GM12864 (cell line): Measurements from ENCODE around the gene SFR1.

ENCODE experiments used
- DNase-seq: peaks from one replicate; pipeline ENCODE4 v3.0.0-alpha.2; 2011; ENCODE audit warnings: low read depth
- H3K4me3 ChIP-seq: 2 replicates; pipeline ENCODE4 v1.5.1; 2011; ENCODE audit warnings: mild to moderate bottlenecking, low read depth, low read length, control low read depth
- CTCF ChIP-seq: IDR thresholded peaks from 2 replicates; pipeline ENCODE4 v1.5.1; 2011; ENCODE audit warnings: low read depth, mild to moderate bottlenecking, moderate library complexity, low read length, control low read depth, inconsistent platforms; ENCODE audit errors: missing control alignments

The SFR1 gene

GRCh38 chr10:104120903-104121484, 977 bp upstream of the SFR1 start:
- no peak for TF ChIP-seq CTCF
- H3K4me3 ChIP-seq, result peak overlapping the region; percentile 58
- DNase-seq, result peak; percentile 81

- no peak for TF ChIP-seq CTCF
- peak; percentile 8 for DNase-seq
- H3K4me3 ChIP-seq, result peak overlapping the region; percentile 85
These were observed 495 bp downstream of the SFR1 start for GRCh38 chr10:104122225-104123107.

- peak; percentile 21 for TF ChIP-seq CTCF
- H3K4me3 ChIP-seq, result no peak overlapping the region
- DNase-seq, result no peak
These were observed 1.4 kb downstream of the SFR1 start for GRCh38 chr10:104123397-104123796.

DNA sequence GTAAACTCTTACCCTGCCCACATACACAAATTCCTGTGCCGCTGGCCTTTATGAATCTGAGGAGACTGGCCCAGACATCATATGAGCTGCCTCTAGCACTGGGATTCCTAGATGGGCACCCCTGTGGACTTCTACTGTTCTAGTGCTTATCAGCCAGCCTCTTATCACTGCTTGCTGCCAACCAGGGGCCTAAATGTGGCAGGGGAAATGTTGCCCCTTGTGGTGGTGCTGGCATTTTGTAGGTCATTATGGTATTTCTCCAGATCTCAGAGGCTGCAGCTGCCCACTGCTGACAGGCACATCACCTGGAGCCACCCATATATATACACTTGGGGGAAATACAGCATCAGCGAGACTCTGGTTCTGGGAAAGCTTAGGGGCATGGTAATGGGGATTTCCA, 5.4 kb downstream of the SFR1 start:
- H3K4me3 ChIP-seq, result no peak overlapping the region
- peak; percentile 34 for TF ChIP-seq CTCF
- no peak for DNase-seq

GRCh38 chr10:104128214-104128613, 6.2 kb downstream of the SFR1 start:
- H3K4me3 ChIP-seq, result no peak overlapping the region
- no peak for TF ChIP-seq CTCF
- DNase-seq, result no peak

GRCh38 chr10:104130041-104130440, 8.1 kb downstream of the SFR1 start:
- DNase-seq, result no peak
- TF ChIP-seq CTCF, result no peak
- H3K4me3 ChIP-seq, result no peak overlapping the region

DNA sequence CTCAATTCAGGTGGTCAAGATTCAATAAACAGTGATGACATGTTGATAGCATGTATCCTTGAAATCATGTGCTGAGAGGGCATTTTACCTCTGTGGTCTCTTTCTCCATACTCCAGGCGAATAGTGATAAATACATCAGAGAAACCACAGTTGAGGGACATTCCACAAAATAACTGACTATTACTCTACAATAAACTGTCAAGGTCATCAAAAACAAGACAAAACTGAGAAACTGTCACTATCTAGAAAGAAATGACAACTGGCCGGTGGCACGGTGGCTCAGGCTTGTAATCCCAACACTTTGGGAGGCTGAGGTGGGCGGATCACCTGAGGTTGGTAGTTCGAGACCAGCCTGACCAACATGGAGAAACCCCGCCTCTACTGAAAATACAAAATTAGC, 16.2 kb downstream of the SFR1 start:
- no peak for TF ChIP-seq CTCF
- H3K4me3 ChIP-seq, result no peak overlapping the region
- DNase-seq, result no peak
